ENCODE data around the gene TIMM13. TPM values are rescaled to one million over a fixed set of nuclear protein-coding genes. Genes with fewer than 3 reads are reported as not detected.

TIMM13 gene
- total RNA-seq, 2 donors from 2014 or later = 52.0 to 52.3 TPM

- Histone ChIP-seq H3K27ac (no peak overlapping the region), H3K27me3 (replicated peaks; ENCODE audit: insufficient read depth) (no peaks in the 10 kb centered on the region), H3K36me3 (no peaks in the 10 kb centered on the region), H3K9me3 (no peaks in the 10 kb centered on the region), H3K4me3 (no peak overlapping the region), H3K4me1 (replicated peaks) (no peaks in the 10 kb centered on the region)
- DNase-seq (ENCODE audit: low spot score) = no peak
- intact Hi-C loops (cut with DNase I) = loop anchor here (5.0 kb wide), 2 partner anchors 155 to 230 kb away; partner anchors contain the start of genes DOT1L, PLEKHJ1 and SF3A2
- WGBS = 54% methylated on average over 7 of the region's 7 CpGs
- TF ChIP-seq POLR2A (IDR thresholded peaks at IDR 0.05) (no peak), POLR2AphosphoS5 (IDR thresholded peaks at IDR 0.05) (no peak), CTCF (IDR thresholded peaks at IDR 0.05) (no peak)
Observed at GRCh38 chr19:2392366-2392765, 35.0 kb downstream of the TIMM13 start.

- H3K27ac ChIP-seq = no peak overlapping the region
- H3K9me3 ChIP-seq = no peaks in the 10 kb centered on the region
- intact Hi-C loops (cut with DNase I) = loop anchor here (5.0 kb wide), 2 partner anchors 154 to 229 kb away; partner anchors contain the start of genes DOT1L, PLEKHJ1 and SF3A2
- H3K27me3 ChIP-seq (replicated peaks; ENCODE audit: insufficient read depth) = no peaks in the 10 kb centered on the region
- H3K4me3 ChIP-seq = no peak overlapping the region
- H3K36me3 ChIP-seq = no peaks in the 10 kb centered on the region
- peak; percentile 10 for DNase-seq (ENCODE audit: low spot score)
- TF ChIP-seq POLR2A (IDR thresholded peaks at IDR 0.05) (no peak), CTCF (IDR thresholded peaks at IDR 0.05) (peak; percentile 64 to 80 (median 71)), POLR2AphosphoS5 (IDR thresholded peaks at IDR 0.05) (peak; percentile 7)
- 10% methylated on average over 10 of the region's 10 CpGs for WGBS
- H3K4me1 ChIP-seq (replicated peaks) = no peaks in the 10 kb centered on the region
Observed at GRCh38 chr19:2391118-2391725, 36.2 kb downstream of the TIMM13 start.

GRCh38 chr19:2389594-2389993 lies 37.8 kb downstream of the TIMM13 start:
- no peaks in the 10 kb centered on the region for H3K9me3 ChIP-seq
- 86% methylated on average over 21 of the region's 21 CpGs for WGBS
- no peaks in the 10 kb centered on the region for H3K36me3 ChIP-seq
- no peaks in the 10 kb centered on the region for H3K4me1 ChIP-seq (replicated peaks)
- DNase-seq (ENCODE audit: low spot score) = no peak
- TF ChIP-seq POLR2AphosphoS5 (IDR thresholded peaks at IDR 0.05) (no peak), POLR2A (IDR thresholded peaks at IDR 0.05) (no peak), CTCF (IDR thresholded peaks at IDR 0.05) (no peak)
- no peak overlapping the region for H3K27ac ChIP-seq
- intact Hi-C loops (cut with DNase I) = loop anchor here (5.0 kb wide), 1 partner anchor 112 kb away; no protein-coding TSS in a partner anchor
- H3K4me3 ChIP-seq = no peak overlapping the region
- H3K27me3 ChIP-seq (replicated peaks; ENCODE audit: insufficient read depth) = no peaks in the 10 kb centered on the region

GRCh38 chr19:2387367-2388288 lies 39.8 kb downstream of the TIMM13 start:
- intact Hi-C loops (cut with DNase I) = loop anchor here (5.0 kb wide), 1 partner anchor 110 kb away; no protein-coding TSS in a partner anchor
- TF ChIP-seq CTCF (IDR thresholded peaks at IDR 0.05) (no peak), POLR2AphosphoS5 (IDR thresholded peaks at IDR 0.05) (no peak), POLR2A (IDR thresholded peaks at IDR 0.05) (no peak)
- DNase-seq (ENCODE audit: low spot score) = no peak
- WGBS = 79% methylated on average over 20 of the region's 20 CpGs
- no peak overlapping the region for H3K4me3 ChIP-seq
- no peaks in the 10 kb centered on the region for H3K9me3 ChIP-seq
- H3K36me3 ChIP-seq = no peaks in the 10 kb centered on the region
- no peaks in the 10 kb centered on the region for H3K27me3 ChIP-seq (replicated peaks; ENCODE audit: insufficient read depth)
- H3K27ac ChIP-seq = no peak overlapping the region
- H3K4me1 ChIP-seq (replicated peaks) = no peaks in the 10 kb centered on the region
